Neuronal stem cell (in vitro differentiated cells): ENCODE data around the gene GPATCH2L. TPM values are rescaled to one million over a fixed set of nuclear protein-coding genes. Genes with fewer than 3 reads are reported as not detected.

Experiments used
- DNase-seq: peaks from one replicate; pipeline ENCODE4 v3.0.0-alpha.2; 2013; ENCODE audit warnings: low spot score
- H2AFZ ChIP-seq: one replicate; pipeline ENCODE4 v1.6.1; 2013; ENCODE audit warnings: mild to moderate bottlenecking, low read length, inconsistent platforms
- H2AK5ac ChIP-seq: 2 replicates; pipeline ENCODE4 v1.6.1; 2013; ENCODE audit warnings: low read depth, mild to moderate bottlenecking, inconsistent platforms, low read length, moderate library complexity, mixed read lengths
- H2BK120ac ChIP-seq: 2 replicates; pipeline ENCODE4 v1.6.1; 2013; ENCODE audit warnings: low read depth, mild to moderate bottlenecking, inconsistent platforms, low read length, moderate library complexity, mixed read lengths
- H2BK12ac ChIP-seq: one replicate; pipeline ENCODE4 v1.6.1; 2013; ENCODE audit warnings: low read length, inconsistent platforms
- H2BK15ac ChIP-seq: 2 replicates; pipeline ENCODE4 v1.6.1; 2013; ENCODE audit warnings: mild to moderate bottlenecking, low read length, inconsistent platforms, mixed read lengths
- H2BK5ac ChIP-seq: one replicate; pipeline ENCODE4 v1.6.1; 2013; ENCODE audit warnings: inconsistent platforms, mild to moderate bottlenecking, low read length, moderate library complexity
- H3K14ac ChIP-seq: one replicate; pipeline ENCODE4 v1.6.1; 2013; ENCODE audit warnings: low read length, inconsistent platforms
- H3K18ac ChIP-seq: 2 replicates; pipeline ENCODE4 v1.6.1; 2013; ENCODE audit warnings: low read length, inconsistent platforms
- H3K23ac ChIP-seq: 2 replicates; pipeline ENCODE4 v1.6.1; 2013; ENCODE audit warnings: low read depth, mild to moderate bottlenecking, mixed read lengths, low read length, inconsistent platforms; ENCODE audit not compliant: poor library complexity
- H3K27ac ChIP-seq: replicated peaks from 3 replicates; pipeline ENCODE4 v1.5.1; 2013; ENCODE audit warnings: low read length, inconsistent platforms
- H3K27me3 ChIP-seq, 3 experiments: 2 replicates each; pipeline ENCODE4 v1.6.1; 2013; ENCODE audit warnings: low read length in 3 of 3, mild to moderate bottlenecking in 2 of 3, inconsistent platforms in 1 of 3, low read depth in 1 of 3, mixed read lengths in 1 of 3, moderate library complexity in 1 of 3; ENCODE audit not compliant: control insufficient read depth in 3 of 3, insufficient read depth in 3 of 3
- H3K36me3 ChIP-seq, 2 donors: replicated peaks in 1 of 2; 2 replicates each; pipeline ENCODE4 v1.6.1; 2013; ENCODE audit warnings: low read length in 2 of 2; ENCODE audit not compliant: control insufficient read depth in 2 of 2, insufficient read depth in 2 of 2
- H3K4ac ChIP-seq: 2 replicates; pipeline ENCODE4 v1.6.1; 2013; ENCODE audit warnings: inconsistent platforms, mild to moderate bottlenecking, low read length, moderate library complexity
- H3K4me1 ChIP-seq, 2 donors: 1 replicate in 1 of 2; 2 replicates in 1 of 2; pipeline ENCODE4 v1.6.1; 2013; ENCODE audit warnings: low read length in 2 of 2, low read depth in 1 of 2; ENCODE audit not compliant: control insufficient read depth in 2 of 2, insufficient read depth in 1 of 2
- H3K4me2 ChIP-seq: one replicate; pipeline ENCODE4 v1.6.1; 2013; ENCODE audit warnings: mild to moderate bottlenecking, low read length, inconsistent platforms; ENCODE audit not compliant: insufficient read depth, poor library complexity, severe bottlenecking
- H3K4me3 ChIP-seq, 2 donors: 2 replicates each; pipeline ENCODE4 v1.5.1; 2013; ENCODE audit warnings: low read length in 2 of 2, mild to moderate bottlenecking in 2 of 2, inconsistent platforms in 1 of 2, moderate library complexity in 1 of 2
- H3K79me1 ChIP-seq: one replicate; pipeline ENCODE4 v1.6.1; 2013; ENCODE audit warnings: low read depth, mild to moderate bottlenecking, inconsistent platforms, low read length, moderate library complexity
- H3K9ac ChIP-seq: one replicate; pipeline ENCODE4 v1.6.1; 2013; ENCODE audit warnings: mild to moderate bottlenecking, low read depth, low read length, inconsistent platforms; ENCODE audit not compliant: poor library complexity
- H3K9me3 ChIP-seq, 2 donors: replicated peaks in 1 of 2; 2 replicates each; pipeline versions ENCODE3 to v1.6.1; 2013; ENCODE audit warnings: low read length in 2 of 2, mild to moderate bottlenecking in 2 of 2, inconsistent platforms in 1 of 2, low read depth in 1 of 2, mixed read lengths in 1 of 2, moderate library complexity in 1 of 2; ENCODE audit not compliant: control insufficient read depth in 2 of 2, insufficient read depth in 1 of 2
- H4K8ac ChIP-seq: one replicate; pipeline ENCODE4 v1.6.1; 2013; ENCODE audit warnings: low read depth, mild to moderate bottlenecking, inconsistent platforms, low read length, moderate library complexity
- H4K91ac ChIP-seq: one replicate; pipeline ENCODE4 v1.6.1; 2013; ENCODE audit warnings: low read length, low read depth, mild to moderate bottlenecking, inconsistent platforms; ENCODE audit not compliant: poor library complexity
- WGBS, 2 donors: extraction: QIAGEN DNeasy Blood & Tissue Kit; methylation state at CpG; one replicate each; pipeline ENCODE4 v1.1.7; 2013; ENCODE audit warnings: missing lambda C conversion rate in 2 of 2, mixed read lengths in 1 of 2; ENCODE audit not compliant: insufficient read length in 2 of 2, insufficient replicate concordance in 1 of 2; ENCODE audit errors: extremely low coverage in 2 of 2; 5-methylcytosine and 5-hydroxymethylcytosine counted together
- polyA plus RNA-seq, 2 experiments: library from polyadenylated mRNA; stranded (reverse); fragments of 200-250 nt; gene quantifications; one replicate each; pipeline ENCODE4 v1.2.3, GENCODE V29; 2013

The GPATCH2L gene
- 19.3 TPM for polyA plus RNA-seq (2013, experiment 1 of 2)
- 18.4 TPM for polyA plus RNA-seq (2013, experiment 2 of 2)

GRCh38 chr14:76151398-76152332, at the start of gene GPATCH2L:
TSS of gene GPATCH2L (plus strand) at chr14:76151922. CDS start at chr14:76154364, 2,442 bp downstream.
- peak within 1 kb of the TSS; percentile 97 for H3K4me2 ChIP-seq
- H2AFZ ChIP-seq: peak within 1 kb of the TSS; percentile 93
- peaks cover 0 to 24% (median 2%) of the 10 kb centered on the region in 3 experiments for H3K27me3 ChIP-seq
- no peak within 1 kb of the TSS for H3K4ac ChIP-seq
- no peak within 1 kb of the TSS for H4K91ac ChIP-seq
- H2BK5ac ChIP-seq: peak within 1 kb of the TSS; percentile 70
- no peaks in the 10 kb centered on the region for H3K9me3 ChIP-seq
- WGBS, 2 donors: no CpG with 5 or more reads among the region's 43 CpGs
- DNase-seq: peak; percentile 90
- peaks cover 9% of the 10 kb centered on the region for H3K79me1 ChIP-seq
- peak within 1 kb of the TSS; percentile 97 for H3K9ac ChIP-seq
- H3K14ac ChIP-seq: peak within 1 kb of the TSS; percentile 95
- peak within 1 kb of the TSS; percentile 64 for H3K27ac ChIP-seq
- no peak within 1 kb of the TSS for H2BK120ac ChIP-seq
- peak within 1 kb of the TSS; percentile 81 for H2BK15ac ChIP-seq
- peak within 1 kb of the TSS; percentile 95 for H3K23ac ChIP-seq
- H2BK12ac ChIP-seq: no peak within 1 kb of the TSS
- peak within 1 kb of the TSS; percentile 93 to 96 for H3K4me3 ChIP-seq
- H3K4me1 ChIP-seq: peaks cover 1 to 14% of the 10 kb centered on the region in 2 donors
- H3K36me3 ChIP-seq: peaks cover 5 to 31% of the 10 kb centered on the region in 2 donors
- H2AK5ac ChIP-seq: peak within 1 kb of the TSS; percentile 60
- H4K8ac ChIP-seq: no peak within 1 kb of the TSS
- peak within 1 kb of the TSS; percentile 98 for H3K18ac ChIP-seq

- Histone ChIP-seq H3K4me1 (peaks cover 1 to 7% of the 10 kb centered on the region in 2 donors), H2AFZ (no peak overlapping the region), H3K79me1 (no peaks in the 10 kb centered on the region), H3K9ac (peak overlapping the region; percentile 33), H3K4me2 (no peak overlapping the region), H4K91ac (no peak overlapping the region), H3K9me3 (no peaks in the 10 kb centered on the region), H3K4me3 (no peak overlapping the region), H3K4ac (no peak overlapping the region), H2BK12ac (no peak overlapping the region), H2BK5ac (peak overlapping the region; percentile 67), H2BK15ac (peak overlapping the region; percentile 59), H3K36me3 (no peaks in the 10 kb centered on the region), H3K18ac (peak overlapping the region; percentile 83), H3K27ac (no peak overlapping the region), H3K27me3 (peaks cover 0 to 2% (median 0%) of the 10 kb centered on the region in 3 experiments), H2AK5ac (no peak overlapping the region), H4K8ac (no peak overlapping the region), H3K23ac (peak overlapping the region; percentile 77), H3K14ac (peak overlapping the region; percentile 86), H2BK120ac (no peak overlapping the region)
- DNase-seq: no peak
- no CpG with 5 or more reads among the region's 8 CpGs for WGBS, 2 donors
Observed at GRCh38 chr14:76104802-76105355, 46.8 kb upstream of the GPATCH2L start.

- H3K4me1 ChIP-seq: peaks cover 1 to 7% of the 10 kb centered on the region in 2 donors
- no peak overlapping the region for H3K4me3 ChIP-seq
- no peak overlapping the region for H2BK15ac ChIP-seq
- H2AFZ ChIP-seq: no peak overlapping the region
- H3K9me3 ChIP-seq: no peaks in the 10 kb centered on the region
- no peak overlapping the region for H3K4ac ChIP-seq
- no peaks in the 10 kb centered on the region for H3K79me1 ChIP-seq
- DNase-seq: no peak
- H4K8ac ChIP-seq: no peak overlapping the region
- no peak overlapping the region for H3K23ac ChIP-seq
- H2AK5ac ChIP-seq: no peak overlapping the region
- H4K91ac ChIP-seq: no peak overlapping the region
- no peak overlapping the region for H3K18ac ChIP-seq
- no peak overlapping the region for H2BK12ac ChIP-seq
- no peaks in the 10 kb centered on the region for H3K36me3 ChIP-seq
- peaks cover 0 to 2% (median 0%) of the 10 kb centered on the region in 3 experiments for H3K27me3 ChIP-seq
- WGBS, 2 donors: no CpG with 5 or more reads among the region's 2 CpGs
- H2BK120ac ChIP-seq: no peak overlapping the region
- no peak overlapping the region for H3K4me2 ChIP-seq
- H3K27ac ChIP-seq: no peak overlapping the region
- H3K9ac ChIP-seq: no peak overlapping the region
- H3K14ac ChIP-seq: no peak overlapping the region
- H2BK5ac ChIP-seq: no peak overlapping the region
Observed at GRCh38 chr14:76106188-76106587, 45.5 kb upstream of the GPATCH2L start.
